ENCODE data around the gene FAM136A. TPM values are rescaled to one million over a fixed set of nuclear protein-coding genes. Genes with fewer than 3 reads are reported as not detected.

Gene FAM136A
- total and polyA plus RNA-seq, 10 of the 15 experiments (the other 5 are each of a cell fraction or from before 2014, with no cell fraction given), result 69.3 to 173 (median 107) TPM

- DNase-seq (ENCODE audit: low read depth, low spot score), result no peak
- Histone ChIP-seq H2AFZ (ENCODE audit: control insufficient read depth, low read depth, low read length) (no peak overlapping the region), H3K36me3 (ENCODE audit: control insufficient read depth in 2 of 2, insufficient read depth in 2 of 2, low read length in 1 of 2) (no peaks in the 10 kb centered on the region), H3K79me2 (ENCODE audit: control insufficient read depth, insufficient read depth, low read length) (no peaks in the 10 kb centered on the region), H3K9me3 (replicated peaks; ENCODE audit: control insufficient read depth, insufficient read depth, low read length) (no peaks in the 10 kb centered on the region), H3K4me3 (no peak overlapping the region), H3K27ac (ENCODE audit: control insufficient read depth, insufficient read depth) (no peak overlapping the region), H3K4me2 (ENCODE audit: control insufficient read depth, insufficient read depth) (no peak overlapping the region), H3K4me1 (ENCODE audit: control insufficient read depth, insufficient read depth, low read length) (no peaks in the 10 kb centered on the region), H3K27me3 (replicated peaks in 1 of 2; ENCODE audit: control insufficient read depth in 2 of 2, insufficient read depth in 2 of 2, low read length in 1 of 2) (no peaks in the 10 kb centered on the region), H3K9ac (ENCODE audit: control insufficient read depth, insufficient read depth, low read length) (no peak overlapping the region), H4K20me1 (ENCODE audit: control insufficient read depth, insufficient read depth) (no peaks in the 10 kb centered on the region)
- ChIA-PET POLR2A (no interaction called here), RAD21 (ENCODE audit: unreplicated experiment) (no interaction called here), CTCF (interaction anchor here (1.3 kb wide), 1 partner anchor 18 kb away, joined by 6 read pairs; no protein-coding TSS in a partner anchor), SMC1A (ENCODE audit: uncharacterized antibody, unreplicated experiment) (no interaction called here)
- ATAC-seq, result no peak
- in situ Hi-C loops (cut with MboI) (no loop called here), intact Hi-C loops (cut with micrococcal nuclease; ENCODE audit: unreplicated experiment) (no loop called here)
- no peak for FAIRE-seq
- TF ChIP-seq MEF2A (IDR thresholded peaks at IDR 0.05; ENCODE audit: insufficient read depth, low read depth, low read length), result no peak
- no peak for TF ChIP-seq TAF1 (IDR thresholded peaks at IDR 0.05; ENCODE audit: borderline replicate concordance, low read depth, low read length)
- TF ChIP-seq ESRRA (IDR thresholded peaks at IDR 0.05; ENCODE audit: low read length), result no peak
- no peak for TF ChIP-seq SMAD1 (IDR thresholded peaks at IDR 0.05; ENCODE audit: low read depth, partially characterized antibody)
- no peak for TF ChIP-seq FOXK2 (IDR thresholded peaks at IDR 0.05)
- TF ChIP-seq BACH1 (IDR thresholded peaks at IDR 0.05; ENCODE audit: borderline replicate concordance), result no peak
- no peak for TF ChIP-seq PML (IDR thresholded peaks at IDR 0.05; ENCODE audit: low read length)
- no peak for TF ChIP-seq CTCF (IDR thresholded peaks at IDR 0.05 in 2 of 3, conservative IDR thresholded peaks at IDR 0.05 in 1 of 3; ENCODE audit: control insufficient read depth in 2 of 3, extremely low read depth in 1 of 3, insufficient read depth in 1 of 3, low read depth in 3 of 3, low read length in 3 of 3)
- TF ChIP-seq IRF4 (IDR thresholded peaks at IDR 0.05; ENCODE audit: low read depth, low read length), result no peak
- 0% methylated on average over 2 of the region's 2 CpGs for WGBS (ENCODE audit: insufficient coverage, insufficient replicate concordance, low lambda C conversion rate, missing lambda C conversion rate)
- BruUV-seq (replicated peaks), result no TSS peak
Measured at GRCh38 chr2:70322518-70322917, 20.7 kb upstream of the FAM136A start.
